ENCODE results near the gene SESN3.
A peak's percentile ranks its signal among the peaks of the same experiment; 100 is the strongest.
"Not testable (repeated sequence)": the region's sequence is repeated elsewhere in the genome, so short reads cannot be mapped to it uniquely, and the experiment has no call there.

Gene SESN3

GRCh38 chr11:95149651-95150364 lies 81.2 kb downstream of the SESN3 start:
- DNase-seq: no peak

- DNase-seq: no peak
Observed at GRCh38 chr11:95148938-95149337, 82.1 kb downstream of the SESN3 start.

- DNase-seq: no peak
Observed at GRCh38 chr11:95148406-95148805, 82.6 kb downstream of the SESN3 start.

- peak; percentile 42 for DNase-seq
Observed at GRCh38 chr11:95147364-95147905, 83.6 kb downstream of the SESN3 start.

- DNase-seq: no peak
Observed at GRCh38 chr11:95145430-95146060, 85.5 kb downstream of the SESN3 start.

DNA sequence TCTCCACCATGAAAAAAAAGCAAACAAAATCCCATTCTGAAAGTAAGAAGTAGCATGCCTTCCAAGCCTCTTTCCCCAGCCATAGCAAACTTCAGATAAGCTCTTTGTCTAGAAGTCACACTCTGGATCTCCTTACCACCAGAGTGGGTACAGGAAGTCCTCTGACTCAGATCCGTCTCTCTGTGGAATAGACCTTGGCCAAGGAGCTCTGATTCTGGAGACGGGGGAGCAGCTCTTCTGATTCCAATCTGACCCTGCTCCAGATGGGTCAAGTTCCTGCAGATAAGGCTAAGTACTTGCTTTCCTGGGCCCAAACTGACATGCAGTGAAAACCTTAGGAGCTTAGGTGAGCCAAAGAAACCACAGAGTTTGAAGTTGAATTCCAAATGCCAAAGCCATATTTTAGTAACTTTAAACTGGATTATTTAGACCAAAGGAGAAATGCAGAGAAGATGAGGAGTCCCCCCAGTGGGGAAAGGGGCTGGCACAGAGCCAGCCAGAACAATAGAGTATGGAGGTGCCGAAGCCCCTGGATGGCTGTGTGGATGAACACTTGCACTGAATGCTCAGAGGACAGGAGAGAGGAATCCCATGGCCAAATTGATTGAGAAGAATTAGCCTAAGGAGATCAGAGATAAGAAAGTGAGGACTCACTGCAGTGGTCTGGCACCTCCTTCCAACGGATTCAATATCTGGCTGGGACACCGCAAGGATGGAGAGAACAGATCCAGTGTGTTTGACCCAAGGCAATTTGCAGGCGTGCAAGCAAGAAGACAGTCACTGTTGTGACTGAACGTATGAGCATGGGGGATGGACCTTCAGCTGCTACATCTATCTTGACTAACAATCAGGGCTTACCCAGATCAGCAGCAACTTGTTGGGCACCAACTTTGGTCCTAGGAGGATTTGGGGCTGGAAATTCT lies 86.4 kb downstream of the SESN3 start:
- DNase-seq: no peak

- DNase-seq: no peak
Observed at GRCh38 chr11:95143106-95143681, 87.8 kb downstream of the SESN3 start.

DNA sequence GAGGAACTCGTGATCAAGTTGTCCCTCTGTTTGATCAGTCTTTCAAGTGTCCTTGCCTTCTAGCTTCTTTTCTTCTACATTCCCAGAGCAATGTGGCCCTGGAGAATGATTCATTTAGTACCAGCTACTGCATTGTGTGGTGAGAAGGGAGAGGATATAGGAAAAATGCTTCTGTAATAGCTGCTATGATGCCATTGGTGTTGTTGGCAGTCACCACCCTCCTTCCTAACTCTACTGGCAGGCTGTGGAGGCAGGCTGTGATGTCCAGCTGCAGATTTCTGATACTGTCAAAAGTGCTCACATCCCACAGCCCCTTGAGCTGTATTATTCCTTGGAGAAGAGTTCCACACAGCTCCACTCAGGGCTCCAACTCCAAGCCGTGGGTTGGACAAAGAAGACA lies 88.6 kb downstream of the SESN3 start:
- no peak for DNase-seq

DNA sequence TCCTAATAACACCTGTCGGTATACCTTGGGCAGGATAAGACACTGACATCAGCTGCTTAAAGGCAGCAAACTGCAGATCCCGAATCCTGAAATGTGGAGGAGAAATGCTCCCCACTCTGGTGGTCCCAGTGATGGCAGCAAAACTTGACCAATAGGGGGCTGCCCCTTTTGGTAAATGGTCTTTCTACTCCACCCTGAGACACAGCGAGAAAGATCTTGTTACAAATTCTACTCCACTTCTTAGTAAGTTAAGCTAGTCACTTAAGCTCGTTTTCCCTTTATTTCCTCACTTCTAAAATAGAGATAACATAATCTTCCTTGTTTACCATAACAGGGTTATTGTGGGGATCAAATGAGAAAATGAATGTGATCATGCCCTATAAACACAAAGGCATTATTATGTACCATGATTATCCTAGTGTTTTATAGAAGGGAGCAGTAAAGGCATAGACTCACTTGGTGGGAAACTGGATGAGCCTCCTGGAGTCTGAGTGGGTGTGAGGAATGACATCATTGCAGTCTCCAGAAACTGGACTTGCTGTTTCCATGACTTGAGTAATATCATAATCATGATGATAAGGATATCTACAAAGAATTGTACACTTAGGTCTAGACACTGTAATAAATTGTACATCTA lies 90.5 kb downstream of the SESN3 start:
- DNase-seq: no peak

GRCh38 chr11:95138448-95138847 lies 92.6 kb downstream of the SESN3 start:
- no peak for DNase-seq

DNA sequence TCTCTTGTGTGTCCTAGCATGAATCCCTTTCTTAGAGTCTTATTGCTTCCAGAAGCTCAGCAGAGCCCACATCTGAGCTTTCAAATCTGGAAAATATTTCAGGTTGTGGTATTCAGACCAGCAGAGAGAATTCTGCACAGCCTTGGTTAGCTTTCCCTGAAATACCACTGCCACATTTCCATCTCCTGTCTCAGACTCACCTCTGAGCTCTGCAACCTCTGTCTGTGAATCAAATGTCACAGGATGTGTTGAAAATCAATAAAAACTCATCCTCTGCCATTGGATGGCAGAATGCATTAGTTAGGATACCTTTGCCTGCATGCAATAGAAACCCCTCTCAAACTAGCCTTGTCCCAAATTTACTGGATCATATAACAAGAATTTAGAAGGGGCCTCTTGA lies 93.7 kb downstream of the SESN3 start:
- no peak for DNase-seq

DNA sequence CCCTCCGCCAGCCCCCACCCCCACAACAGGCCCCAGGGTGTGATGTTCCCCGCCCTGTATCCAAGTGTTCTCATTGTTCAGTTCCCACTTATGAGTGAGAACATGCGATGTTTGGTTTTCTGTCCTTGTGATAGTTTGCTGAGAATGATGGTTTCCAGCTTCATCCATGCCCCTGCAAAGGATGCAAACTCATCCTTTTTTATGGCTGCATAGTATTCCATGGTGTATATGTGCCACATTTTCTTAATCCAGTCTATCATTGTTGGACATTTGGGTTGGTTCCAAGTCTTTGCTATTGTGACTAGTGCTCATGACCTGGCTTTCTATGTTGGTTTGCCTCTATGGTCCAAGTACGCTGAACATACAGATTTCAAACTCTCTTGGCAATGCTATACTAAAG lies 94.3 kb downstream of the SESN3 start:
- DNase-seq: not testable (repeated sequence)

GRCh38 chr11:95135880-95136279 lies 95.1 kb downstream of the SESN3 start:
- no peak for DNase-seq

GRCh38 chr11:95135155-95135554 lies 95.8 kb downstream of the SESN3 start:
- no peak for DNase-seq

DNA sequence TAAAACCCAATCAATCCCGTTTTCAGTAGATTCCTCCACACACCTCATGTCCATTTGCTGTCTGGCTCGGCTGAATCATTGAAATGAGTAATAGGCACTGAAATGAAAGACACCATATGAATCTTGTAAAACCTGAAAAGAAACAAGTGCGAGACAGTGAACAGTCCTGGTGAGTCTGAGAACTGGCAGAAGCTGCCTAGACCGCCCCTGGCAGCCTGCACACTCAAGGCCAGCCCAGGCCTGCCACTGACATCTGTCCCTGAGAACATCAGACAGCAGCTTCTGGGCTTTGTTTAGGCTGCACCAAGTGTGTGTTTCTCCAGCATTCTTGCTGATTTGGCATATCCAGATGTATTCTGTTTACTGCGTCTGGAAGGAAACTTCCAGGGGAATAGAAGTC lies 96.5 kb downstream of the SESN3 start:
- DNase-seq: no peak

- DNase-seq: no peak
Observed at GRCh38 chr11:95132956-95133355, 98.0 kb downstream of the SESN3 start.

- no peak for DNase-seq
Observed at GRCh38 chr11:95128602-95129001, 102.4 kb downstream of the SESN3 start.

GRCh38 chr11:95123556-95123955 lies 107.4 kb downstream of the SESN3 start:
- no peak for DNase-seq

GRCh38 chr11:95121698-95122097 lies 109.3 kb downstream of the SESN3 start:
- DNase-seq: no peak

DNA sequence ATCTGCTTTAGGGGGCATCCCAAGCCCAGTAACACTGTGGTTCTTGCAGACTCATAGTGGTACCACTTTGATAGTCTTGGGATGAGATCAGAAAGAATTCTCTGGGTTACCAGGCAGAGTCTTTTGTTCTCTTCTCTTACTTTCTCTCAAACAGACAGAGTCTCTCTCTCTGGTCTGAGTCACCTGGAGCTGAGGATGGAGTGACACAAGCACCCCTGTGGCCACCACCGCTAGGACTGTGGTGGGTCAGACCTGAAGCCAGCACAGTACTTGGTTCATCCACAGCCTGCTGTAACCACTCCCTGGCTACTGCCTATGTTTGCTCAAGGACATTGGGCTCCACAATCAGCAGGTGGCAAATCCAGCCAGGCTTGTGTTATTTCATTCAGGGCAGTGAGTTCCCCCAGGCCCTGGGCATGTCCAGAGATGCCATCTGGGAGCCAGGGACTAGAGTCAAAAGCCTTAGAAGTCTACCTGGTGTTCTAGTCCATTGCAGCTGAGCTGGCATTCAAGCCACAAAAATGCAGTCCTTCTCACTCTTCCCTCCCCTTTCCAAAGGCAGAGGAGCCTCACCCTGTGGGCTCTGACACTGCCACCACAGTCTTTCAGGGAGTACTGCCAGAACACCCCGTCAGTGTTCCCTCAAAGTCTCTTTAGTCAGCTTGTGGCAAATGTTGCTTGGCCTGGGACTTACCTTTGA lies 111.5 kb downstream of the SESN3 start:
- peak; percentile 21 for DNase-seq

DNA sequence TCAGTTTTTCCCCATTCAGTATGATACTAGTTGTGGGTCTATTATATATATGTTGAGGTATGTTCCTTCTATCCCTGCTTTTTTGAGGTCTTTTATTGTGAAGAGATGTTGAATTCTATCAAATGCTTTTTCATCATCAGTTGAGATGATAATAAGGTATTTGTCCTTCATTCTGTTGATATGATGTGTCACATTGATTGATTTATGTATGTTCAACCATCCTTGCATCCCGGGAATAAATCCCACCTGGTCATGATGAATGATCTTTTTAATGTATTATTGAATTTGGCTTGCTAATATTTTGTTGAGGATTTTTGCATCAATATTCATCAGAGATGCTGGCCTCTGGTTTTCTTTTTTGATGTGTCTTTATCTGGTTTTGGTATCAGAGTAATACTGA lies 115.4 kb downstream of the SESN3 start:
- DNase-seq: no peak

Measured in activated CD4-positive, alpha-beta T cell treated with anti-CD3 and anti-CD28 coated beads, Interleukin-2, amount 50 U/mL, for 16 hours (primary cell).